ENCODE data around the gene ZNF622.

Gene ZNF622

GRCh38 chr5:16505140-16505891 lies 39.7 kb upstream of the ZNF622 start:
- ChIA-PET POLR2A (no interaction called here), CTCF (no interaction called here)
- Histone ChIP-seq H3K27ac (ENCODE audit: extremely low read depth, low read depth, low read length) (no peak overlapping the region), H3K36me3 (ENCODE audit: control insufficient read depth in 2 of 2, insufficient read depth in 1 of 2, low read length in 2 of 2) (no peaks in the 10 kb centered on the region), H3K4me1 (ENCODE audit: control insufficient read depth, insufficient read depth, low read length) (peaks cover 3% of the 10 kb centered on the region; the same call in 1 of the 2 replicates), H3K9me3 (ENCODE audit: control insufficient read depth, insufficient read depth, low read depth, low read length) (no peaks in the 10 kb centered on the region), H3K4me3 (ENCODE audit: low read depth, low read length) (no peak overlapping the region)
- no peak for TF ChIP-seq ZNF645 (tag by site-specific recombination; IDR thresholded peaks at IDR 0.05)
- TF ChIP-seq ZNF529 (tag by site-specific recombination; IDR thresholded peaks at IDR 0.05; ENCODE audit: insufficient replicate concordance), result no peak
- TF ChIP-seq IKZF3 (tag by site-specific recombination; IDR thresholded peaks at IDR 0.05), result no peak
- TF ChIP-seq ZNF704 (tag by site-specific recombination; IDR thresholded peaks at IDR 0.05), result no peak
- TF ChIP-seq ZBTB10 (tag by site-specific recombination; IDR thresholded peaks at IDR 0.05), result no peak
- TF ChIP-seq INSM2 (tag by site-specific recombination; IDR thresholded peaks at IDR 0.05), result no peak
- no peak for TF ChIP-seq ZNF221 (tag by site-specific recombination; IDR thresholded peaks at IDR 0.05; ENCODE audit: borderline replicate concordance)
- no peak for TF ChIP-seq ZNF518A (tag by site-specific recombination; conservative IDR thresholded peaks at IDR 0.05; ENCODE audit: low read depth)
- no peak for TF ChIP-seq ZNF280C (tag by site-specific recombination; IDR thresholded peaks at IDR 0.05)
- no peak for TF ChIP-seq ZBTB44 (tag by site-specific recombination; IDR thresholded peaks at IDR 0.05)
- TF ChIP-seq ZBTB21 (tag by site-specific recombination; IDR thresholded peaks at IDR 0.05), result no peak
- TF ChIP-seq KLF17 (tag by site-specific recombination; IDR thresholded peaks at IDR 0.05), result no peak
- no peak for TF ChIP-seq GFI1B (tag by site-specific recombination; IDR thresholded peaks at IDR 0.05)
- TF ChIP-seq GLI2 (tag by site-specific recombination; IDR thresholded peaks at IDR 0.05; ENCODE audit: borderline replicate concordance, low read depth), result no peak

Data from HEK293 (cell line).